DND-41 (cell line): ENCODE results near the gene FASTK.

ENCODE experiments used
- ATAC-seq: fragments of 200-7000 bp; cut with Tn5 transposase; 3 replicates; pipeline ENCODE4 v1.9.1; 2021; ENCODE audit warnings: low read depth; ENCODE audit not compliant: insufficient read depth
- DNase-seq: peaks from one replicate; pipeline ENCODE4 v3.0.0-alpha.2; 2020
- H2AFZ ChIP-seq: 2 replicates; pipeline ENCODE4 v1.6.0; 2012; ENCODE audit warnings: low read depth, low read length
- H3K27ac ChIP-seq: 2 replicates; pipeline ENCODE4 v1.5.1; 2012; ENCODE audit warnings: low read length, inconsistent platforms
- H3K27me3 ChIP-seq: fragments of 200-600 bp; sonication (generic); 2 replicates; pipeline ENCODE4 v1.6.0; 2012; ENCODE audit warnings: low read length, mild to moderate bottlenecking, inconsistent platforms; ENCODE audit not compliant: insufficient read depth, poor library complexity
- H3K36me3 ChIP-seq: 2 replicates; pipeline ENCODE4 v1.5.1; 2012; ENCODE audit warnings: low read length, inconsistent platforms; ENCODE audit not compliant: insufficient read depth
- H3K4me1 ChIP-seq: 2 replicates; pipeline ENCODE4 v1.5.1; 2012; ENCODE audit warnings: mild to moderate bottlenecking, low read length; ENCODE audit not compliant: insufficient read depth
- H3K4me2 ChIP-seq: 2 replicates; pipeline ENCODE4 v1.6.0; 2012; ENCODE audit warnings: mild to moderate bottlenecking, moderate library complexity, low read length, inconsistent platforms; ENCODE audit not compliant: insufficient read depth
- H3K4me3 ChIP-seq, 2 experiments: fragments of 200-600 bp in 1 of 2; shearing (Covaris generic) in 1 of 2; 2 replicates each; pipeline ENCODE4 v1.5.1; 2012 to 2016; ENCODE audit warnings: inconsistent platforms in 2 of 2, low read length in 2 of 2, mild to moderate bottlenecking in 2 of 2, low read depth in 1 of 2, moderate library complexity in 1 of 2
- H3K79me2 ChIP-seq: 2 replicates; pipeline ENCODE4 v1.6.0; 2012; ENCODE audit warnings: low read length, inconsistent platforms; ENCODE audit not compliant: insufficient read depth
- H3K9ac ChIP-seq: 2 replicates; pipeline ENCODE4 v1.6.0; 2012; ENCODE audit warnings: low read depth, mild to moderate bottlenecking, inconsistent platforms, low read length, moderate library complexity
- H3K9me3 ChIP-seq: 2 replicates; pipeline ENCODE4 v1.5.1; 2012; ENCODE audit warnings: low read length, moderate library complexity, mild to moderate bottlenecking, inconsistent platforms; ENCODE audit not compliant: insufficient read depth, severe bottlenecking
- H4K20me1 ChIP-seq: 2 replicates; pipeline ENCODE4 v1.6.0; 2012; ENCODE audit warnings: low read length; ENCODE audit not compliant: insufficient read depth
- CTCF ChIP-seq: IDR thresholded peaks from 2 replicates; pipeline ENCODE4 v1.5.1; 2012; ENCODE audit warnings: borderline replicate concordance, low read length, moderate library complexity, mild to moderate bottlenecking; ENCODE audit not compliant: poor library complexity, severe bottlenecking; ENCODE audit errors: extremely low read depth
- EZH2 ChIP-seq: IDR thresholded peaks from 3 replicates; pipeline ENCODE4 v1.6.1; 2012; ENCODE audit warnings: borderline replicate concordance, low read depth, mild to moderate bottlenecking, moderate library complexity, low read length, inconsistent platforms; ENCODE audit not compliant: severe bottlenecking

FASTK gene

GRCh38 chr7:151048911-151049463 lies 31.6 kb downstream of the FASTK start:
- peaks cover 20% of the 10 kb centered on the region for H3K4me1 ChIP-seq
- H3K4me3 ChIP-seq, result no peak overlapping the region
- no peaks in the 10 kb centered on the region for H3K27me3 ChIP-seq
- TF ChIP-seq EZH2, result no peak
- no peak for TF ChIP-seq CTCF
- ATAC-seq, result no peak
- H3K36me3 ChIP-seq, result peaks cover 16% of the 10 kb centered on the region
- H4K20me1 ChIP-seq, result peaks cover 39% of the 10 kb centered on the region
- H2AFZ ChIP-seq, result no peak overlapping the region
- DNase-seq, result no peak
- no peaks in the 10 kb centered on the region for H3K9me3 ChIP-seq
- H3K27ac ChIP-seq, result no peak overlapping the region
- no peaks in the 10 kb centered on the region for H3K79me2 ChIP-seq
- H3K9ac ChIP-seq, result no peak overlapping the region
- no peak overlapping the region for H3K4me2 ChIP-seq

GRCh38 chr7:151047976-151048815 lies 32.4 kb downstream of the FASTK start, which contains the start of gene ASIC3:
ASIC3 (plus strand) TSS chr7:151048531; CDS start chr7:151048886, 355 bp downstream.
- Histone ChIP-seq H2AFZ (no peak within 1 kb of the TSS), H3K27ac (no peak within 1 kb of the TSS), H3K27me3 (no peaks in the 10 kb centered on the region), H3K4me3 (no peak within 1 kb of the TSS), H3K9me3 (no peaks in the 10 kb centered on the region), H3K9ac (no peak within 1 kb of the TSS), H3K79me2 (no peaks in the 10 kb centered on the region), H3K4me2 (no peak within 1 kb of the TSS), H4K20me1 (peaks cover 41% of the 10 kb centered on the region), H3K36me3 (peaks cover 20% of the 10 kb centered on the region), H3K4me1 (peaks cover 20% of the 10 kb centered on the region)
- ATAC-seq (no peak), DNase-seq (no peak)
- TF ChIP-seq EZH2 (no peak), CTCF (no peak)

DNA sequence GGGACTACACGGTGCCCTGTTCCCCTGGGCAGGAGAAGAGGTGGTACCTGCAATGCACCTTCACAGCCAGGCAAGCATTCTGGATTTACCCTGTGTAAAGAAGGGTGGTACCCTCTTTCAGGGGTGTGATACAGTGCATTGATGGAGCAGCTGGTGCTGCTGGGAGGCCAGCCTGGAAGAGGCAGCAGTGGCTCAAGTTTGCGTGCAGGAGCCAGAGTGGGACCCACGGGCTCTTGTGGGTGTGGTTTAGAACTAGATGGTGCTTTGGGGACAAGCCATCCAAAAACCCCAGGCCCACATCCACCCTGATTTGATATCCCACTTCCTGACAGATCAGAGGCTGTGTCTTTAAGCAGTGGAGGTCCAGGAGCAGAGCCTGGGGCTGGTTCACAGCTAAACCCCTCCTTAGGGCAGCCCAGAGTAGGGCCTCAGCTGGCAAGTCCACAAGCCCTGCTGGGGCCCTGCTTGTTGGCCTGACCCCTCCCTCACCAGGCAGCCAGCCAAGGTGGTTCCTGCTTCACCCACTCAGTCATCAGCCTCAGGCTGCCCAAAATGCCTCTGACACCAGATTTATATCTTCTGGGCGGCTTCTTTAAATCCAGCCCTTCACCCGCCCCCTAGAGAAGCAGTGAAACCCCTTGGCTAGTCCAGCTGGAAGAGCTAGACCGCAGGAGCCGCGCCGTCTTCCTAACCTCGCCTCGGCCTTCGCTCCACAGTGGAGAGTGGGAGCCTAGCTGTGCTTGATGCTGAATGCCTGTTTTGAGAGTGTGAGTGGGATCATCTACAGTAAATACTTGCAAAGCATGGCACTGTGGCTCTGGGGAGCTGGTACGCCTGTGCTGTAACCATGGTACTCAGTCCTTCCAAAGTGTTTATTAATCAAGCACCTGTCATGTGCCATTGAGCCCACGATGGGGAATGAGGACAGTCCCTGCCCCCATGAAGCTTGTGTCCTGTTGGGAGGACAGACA lies 33.7 kb downstream of the FASTK start:
- peaks cover 29% of the 10 kb centered on the region for H4K20me1 ChIP-seq
- H3K79me2 ChIP-seq, result no peaks in the 10 kb centered on the region
- no peaks in the 10 kb centered on the region for H3K9me3 ChIP-seq
- ATAC-seq, result no peak
- no peak overlapping the region for H2AFZ ChIP-seq
- DNase-seq, result no peak
- peaks cover 28% of the 10 kb centered on the region for H3K36me3 ChIP-seq
- H3K27ac ChIP-seq, result no peak overlapping the region
- H3K4me2 ChIP-seq, result no peak overlapping the region
- TF ChIP-seq EZH2 (no peak), CTCF (no peak)
- no peak overlapping the region for H3K4me3 ChIP-seq
- no peaks in the 10 kb centered on the region for H3K27me3 ChIP-seq
- peaks cover 14% of the 10 kb centered on the region for H3K4me1 ChIP-seq
- H3K9ac ChIP-seq, result no peak overlapping the region
